Purkinje cell (primary cell): ENCODE data around the gene RAD52. TPM values are rescaled to one million over a fixed set of nuclear protein-coding genes. Genes with fewer than 3 reads are reported as not detected.

Experiments
- polyA plus RNA-seq: library from polyadenylated mRNA; unstranded; fragments of >200 nt; fragmentation: Nextera tagmentation; gene quantifications from 2 replicates; pipeline ENCODE4 v1.2.1, GENCODE V29; 2014

The RAD52 gene
- polyA plus RNA-seq = 3.2 and 4.4 TPM in 2 replicates

GRCh38 chr12:949453-950191 is at the start of gene RAD52:
Gene RAD52 (minus strand): TSS chr12:949694. CDS start chr12:933058, 16,636 bp downstream.

GRCh38 chr12:990661-991349 is 41.3 kb upstream of the RAD52 start, which contains the start of gene ERC1:
Gene ERC1 (plus strand): TSS chr12:991223. CDS start chr12:1027904, 36,681 bp downstream.

Other genes starting within 250 kb of the RAD52 start
- gene WNK1, start 197.1 kb downstream of the RAD52 start, polyA plus RNA-seq = 43.3 and 45.4 TPM in 2 replicates
- gene ERC1, start 41.5 kb upstream of the RAD52 start, polyA plus RNA-seq = 3.5 and 5.7 TPM in 2 replicates